NCI-H82 treated with DMSO at 0.1 percent for 48 hours (cell line): ENCODE measurements around the gene ALOX5.
"Not testable (repeated sequence)": the region's sequence is repeated elsewhere in the genome, so short reads cannot be mapped to it uniquely, and the experiment has no call there.

Source experiments
- DNase-seq: peaks from one replicate; lab custom pipeline; 2025; ENCODE audit not compliant: unreplicated experiment; lab: John Stamatoyannopoulos, UW

Gene ALOX5

GRCh38 chr10:45373003-45373575 lies 927 bp upstream of the ALOX5 start:
- DNase-seq = peak; percentile 14

- no peak for DNase-seq
These were observed 485 bp downstream of the ALOX5 start for GRCh38 chr10:45374350-45375052.

GRCh38 chr10:45375101-45375500 lies 1.1 kb downstream of the ALOX5 start:
- no peak for DNase-seq

GRCh38 chr10:45375716-45376231 lies 1.8 kb downstream of the ALOX5 start:
- DNase-seq = no peak

- DNase-seq = no peak
These were observed 2.4 kb downstream of the ALOX5 start for GRCh38 chr10:45376371-45376801.

- DNase-seq = no peak
These were observed 3.3 kb downstream of the ALOX5 start for GRCh38 chr10:45377321-45377720.

GRCh38 chr10:45377858-45378257 lies 3.8 kb downstream of the ALOX5 start:
- no peak for DNase-seq

- no peak for DNase-seq
These were observed 5.1 kb downstream of the ALOX5 start for GRCh38 chr10:45378914-45379726.

GRCh38 chr10:45379891-45380540 lies 6.0 kb downstream of the ALOX5 start:
- no peak for DNase-seq

- DNase-seq = no peak
These were observed 7.0 kb downstream of the ALOX5 start for GRCh38 chr10:45380903-45381620.

GRCh38 chr10:45382591-45382990 lies 8.6 kb downstream of the ALOX5 start:
- DNase-seq = no peak

- no peak for DNase-seq
These were observed 9.8 kb downstream of the ALOX5 start for GRCh38 chr10:45383682-45384330.

GRCh38 chr10:45386657-45387056 lies 12.6 kb downstream of the ALOX5 start:
- DNase-seq = no peak

- no peak for DNase-seq
These were observed 13.3 kb downstream of the ALOX5 start for GRCh38 chr10:45387096-45387893.

- not testable (repeated sequence) for DNase-seq
These were observed 15.7 kb downstream of the ALOX5 start for GRCh38 chr10:45389671-45390070.

GRCh38 chr10:45391636-45392035 lies 17.6 kb downstream of the ALOX5 start:
- DNase-seq = not testable (repeated sequence)

- DNase-seq = no peak
These were observed 21.5 kb downstream of the ALOX5 start for GRCh38 chr10:45395554-45395953.

GRCh38 chr10:45398595-45398994 lies 24.6 kb downstream of the ALOX5 start:
- no peak for DNase-seq

- DNase-seq = no peak
These were observed 25.1 kb downstream of the ALOX5 start for GRCh38 chr10:45399113-45399512.
